ENCODE measurements around the gene SLC9A8.

The SLC9A8 gene

GRCh38 chr20:49915380-49916145 is 102.9 kb downstream of the SLC9A8 start, which contains the start of gene SPATA2:
SPATA2 (minus strand) TSS chr20:49915529; CDS start chr20:49908490, 7,039 bp downstream.
- peak; percentile 94 for DNase-seq (ENCODE audit: low read depth)

- DNase-seq (ENCODE audit: low read depth), result no peak
Observed at GRCh38 chr20:49916146-49917002, 103.7 kb downstream of the SLC9A8 start.

- no peak for DNase-seq (ENCODE audit: low read depth)
Observed at GRCh38 chr20:49918446-49918845, 105.8 kb downstream of the SLC9A8 start.

GRCh38 chr20:49919009-49919408 is 106.4 kb downstream of the SLC9A8 start:
- no peak for DNase-seq (ENCODE audit: low read depth)

- no peak for DNase-seq (ENCODE audit: low read depth)
Observed at GRCh38 chr20:49919461-49919860, 106.8 kb downstream of the SLC9A8 start.

- DNase-seq (ENCODE audit: low read depth), result peak; percentile 60
Observed at GRCh38 chr20:49924247-49924646, 111.6 kb downstream of the SLC9A8 start.

GRCh38 chr20:49925901-49926454 is 113.3 kb downstream of the SLC9A8 start:
- no peak for DNase-seq (ENCODE audit: low read depth)

- peak; percentile 97 for DNase-seq (ENCODE audit: low read depth)
Observed at GRCh38 chr20:49928411-49929141, 115.9 kb downstream of the SLC9A8 start.

GRCh38 chr20:49929142-49929494 is 116.5 kb downstream of the SLC9A8 start:
- DNase-seq (ENCODE audit: low read depth), result no peak

GRCh38 chr20:49935746-49936152 is 123.1 kb downstream of the SLC9A8 start:
- DNase-seq (ENCODE audit: low read depth), result no peak

- peak; percentile 79 for DNase-seq (ENCODE audit: low read depth)
Observed at GRCh38 chr20:49936153-49937026, 123.8 kb downstream of the SLC9A8 start, which contains the start of gene RNF114. RNF114 (plus strand) TSS chr20:49936397; CDS start chr20:49936413, 16 bp downstream.

- DNase-seq (ENCODE audit: low read depth), result no peak
Observed at GRCh38 chr20:49937027-49937929, 124.7 kb downstream of the SLC9A8 start.

- DNase-seq (ENCODE audit: low read depth), result peak; percentile 41
Observed at GRCh38 chr20:49938173-49939163, 125.8 kb downstream of the SLC9A8 start.

- no peak for DNase-seq (ENCODE audit: low read depth)
Observed at GRCh38 chr20:49941456-49941855, 128.8 kb downstream of the SLC9A8 start.

Data from amniotic epithelial cell (primary cell).